CD4-positive, alpha-beta T cell (primary cell): ENCODE results near the gene GJB5. TPM values are rescaled to one million over a fixed set of nuclear protein-coding genes. Genes with fewer than 3 reads are reported as not detected.

Source experiments
- ATAC-seq: fragments of 200-7000 bp; cut with Tn5 transposase; one replicate; pipeline ENCODE4 v1.10.0; 2022; ENCODE audit warnings: mild to moderate bottlenecking; ENCODE audit not compliant: poor library complexity
- CTCF ChIA-PET: fragments of 350-600 bp; sonication (Branson Sonifier 250); formaldehyde crosslinking; loops from one replicate; lab custom pipeline; 2021; ENCODE audit warnings: antibody characterized with exemption, inconsistent platforms; lab: Charles Lee
- POLR2A ChIA-PET: fragments of 350-600 bp; sonication (Branson Sonifier 250); formaldehyde crosslinking; loops from one replicate; lab custom pipeline; 2021; ENCODE audit warnings: antibody characterized with exemption, inconsistent platforms; lab: Charles Lee
- DNase-seq, 14 experiments: peaks; one replicate each; pipeline ENCODE4 v3.0.0-alpha.2; 2013 to 2020; ENCODE audit warnings: mixed read lengths in 2 of 14
- H3K27ac ChIP-seq, 2 donors: one replicate each; pipeline versions ENCODE4 v1.5.1 to v1.7.0; 2013; ENCODE audit warnings: low read length in 2 of 2, low read depth in 1 of 2, mild to moderate bottlenecking in 1 of 2
- H3K27me3 ChIP-seq, 2 experiments: 1 replicate in 1 of 2; 2 replicates in 1 of 2; pipeline versions ENCODE4 v1.6.1 to v1.7.0; 2013; ENCODE audit warnings: low read length in 2 of 2, control low read depth in 1 of 2, mild to moderate bottlenecking in 1 of 2, moderate library complexity in 1 of 2; ENCODE audit not compliant: insufficient read depth in 2 of 2, control insufficient read depth in 1 of 2
- H3K36me3 ChIP-seq: one replicate; pipeline ENCODE4 v1.6.1; 2013; ENCODE audit warnings: low read length, control low read depth; ENCODE audit not compliant: insufficient read depth
- H3K4me1 ChIP-seq: one replicate; pipeline ENCODE4 v1.6.1; 2013; ENCODE audit warnings: low read length, control low read depth; ENCODE audit not compliant: insufficient read depth
- H3K4me3 ChIP-seq: one replicate; pipeline ENCODE4 v1.5.1; 2013; ENCODE audit warnings: mild to moderate bottlenecking, low read length, moderate library complexity
- H3K9me3 ChIP-seq, 2 experiments: 1 replicate in 1 of 2; 2 replicates in 1 of 2; pipeline versions ENCODE4 v1.6.1 to v1.7.0; 2013; ENCODE audit warnings: low read length in 2 of 2, mild to moderate bottlenecking in 2 of 2, control low read depth in 1 of 2, moderate library complexity in 1 of 2; ENCODE audit not compliant: control insufficient read depth in 1 of 2, insufficient read depth in 1 of 2
- H3K27ac Mint-ChIP-seq: one replicate; pipeline ENCODE4 v1.8.0; 2020; ENCODE audit warnings: mixed read lengths
- H3K27me3 Mint-ChIP-seq: one replicate; pipeline ENCODE4 v1.8.0; 2021; ENCODE audit warnings: mixed read lengths
- H3K36me3 Mint-ChIP-seq: one replicate; pipeline ENCODE4 v1.8.0; 2021; ENCODE audit warnings: low read depth, mixed read lengths
- H3K4me1 Mint-ChIP-seq: one replicate; pipeline ENCODE4 v1.8.0; 2021; ENCODE audit warnings: low read depth, mixed read lengths
- H3K4me3 Mint-ChIP-seq: one replicate; pipeline ENCODE4 v1.8.0; 2020; ENCODE audit warnings: mild to moderate bottlenecking, mixed read lengths
- H3K9me3 Mint-ChIP-seq: one replicate; pipeline ENCODE4 v1.8.0; 2020; ENCODE audit warnings: mixed read lengths
- intact Hi-C, 2 experiments: fragments of 100-400 bp; cut with DNase I in 1 of 2; cut with micrococcal nuclease in 1 of 2; formaldehyde crosslinking; loops; one replicate each; pipeline versions ENCODE4 v1.15.1 to v1.9.0; 2023 to 2025; cut with DNase I, micrococcal nuclease
- total RNA-seq, 174 experiments: library from RNA in 2 of 174; stranded (reverse) in 2 of 174; gene quantifications; one replicate each; pipeline ENCODE4 v1.2.3 and lab custom pipeline; 2021 to 2026
- TF ChIP-seq, protein P1 (sequence below): fragments of 200-600 bp; IDR thresholded peaks from one replicate; pipeline ENCODE4 v1.8.0; 2022; ENCODE audit warnings: antibody characterized with exemption, mild to moderate bottlenecking

Gene GJB5
- total RNA-seq, 2 experiments from 2014 or later, result not detected

DNA sequence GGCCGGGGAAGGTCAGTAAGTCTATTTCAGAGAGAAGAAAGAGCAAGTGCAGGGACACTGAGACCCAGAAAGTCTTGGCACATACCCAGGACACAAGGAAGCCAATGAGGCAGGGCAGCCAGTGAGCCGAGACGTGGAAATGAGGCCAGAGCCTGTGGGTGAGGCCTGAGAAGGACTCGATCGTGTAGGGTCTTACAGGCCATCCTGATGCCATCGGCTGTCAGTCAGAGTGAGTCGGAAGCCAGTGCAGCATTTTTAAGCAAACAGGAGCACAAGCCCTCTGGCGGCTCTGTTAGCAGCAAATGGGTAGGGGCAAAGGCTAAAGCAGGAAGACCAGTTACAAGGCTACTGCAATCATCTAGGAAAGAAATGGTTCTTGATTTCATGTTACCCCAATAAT, 20.1 kb downstream of the GJB5 start:
- ATAC-seq (no peak), DNase-seq (no peak)
- Histone ChIP-seq H3K27me3 (peaks cover 6 to 13% of the 10 kb centered on the region in 2 experiments), H3K9me3 (no peaks in the 10 kb centered on the region), H3K36me3 (no peaks in the 10 kb centered on the region), H3K4me1 (no peaks in the 10 kb centered on the region), H3K27ac (no peak overlapping the region), H3K4me3 (no peak overlapping the region)
- peaks cover 24% of the 10 kb centered on the region for H3K27me3 Mint-ChIP-seq
- POLR2A ChIA-PET, result no interaction called here
- no peaks in the 10 kb centered on the region for H3K4me1 Mint-ChIP-seq
- no peaks in the 10 kb centered on the region for H3K36me3 Mint-ChIP-seq
- H3K27ac Mint-ChIP-seq, result no peak overlapping the region
- H3K4me3 Mint-ChIP-seq, result no peak overlapping the region
- intact Hi-C loops, result no loop called here
- H3K9me3 Mint-ChIP-seq, result no peaks in the 10 kb centered on the region
- CTCF ChIA-PET, result interaction anchor here (1.1 kb wide), 1 partner anchor 78 kb away, joined by 3 read pairs; no protein-coding TSS in a partner anchor
- TF ChIP-seq, protein P1, sequence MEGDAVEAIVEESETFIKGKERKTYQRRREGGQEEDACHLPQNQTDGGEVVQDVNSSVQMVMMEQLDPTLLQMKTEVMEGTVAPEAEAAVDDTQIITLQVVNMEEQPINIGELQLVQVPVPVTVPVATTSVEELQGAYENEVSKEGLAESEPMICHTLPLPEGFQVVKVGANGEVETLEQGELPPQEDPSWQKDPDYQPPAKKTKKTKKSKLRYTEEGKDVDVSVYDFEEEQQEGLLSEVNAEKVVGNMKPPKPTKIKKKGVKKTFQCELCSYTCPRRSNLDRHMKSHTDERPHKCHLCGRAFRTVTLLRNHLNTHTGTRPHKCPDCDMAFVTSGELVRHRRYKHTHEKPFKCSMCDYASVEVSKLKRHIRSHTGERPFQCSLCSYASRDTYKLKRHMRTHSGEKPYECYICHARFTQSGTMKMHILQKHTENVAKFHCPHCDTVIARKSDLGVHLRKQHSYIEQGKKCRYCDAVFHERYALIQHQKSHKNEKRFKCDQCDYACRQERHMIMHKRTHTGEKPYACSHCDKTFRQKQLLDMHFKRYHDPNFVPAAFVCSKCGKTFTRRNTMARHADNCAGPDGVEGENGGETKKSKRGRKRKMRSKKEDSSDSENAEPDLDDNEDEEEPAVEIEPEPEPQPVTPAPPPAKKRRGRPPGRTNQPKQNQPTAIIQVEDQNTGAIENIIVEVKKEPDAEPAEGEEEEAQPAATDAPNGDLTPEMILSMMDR, result no peak

DNA sequence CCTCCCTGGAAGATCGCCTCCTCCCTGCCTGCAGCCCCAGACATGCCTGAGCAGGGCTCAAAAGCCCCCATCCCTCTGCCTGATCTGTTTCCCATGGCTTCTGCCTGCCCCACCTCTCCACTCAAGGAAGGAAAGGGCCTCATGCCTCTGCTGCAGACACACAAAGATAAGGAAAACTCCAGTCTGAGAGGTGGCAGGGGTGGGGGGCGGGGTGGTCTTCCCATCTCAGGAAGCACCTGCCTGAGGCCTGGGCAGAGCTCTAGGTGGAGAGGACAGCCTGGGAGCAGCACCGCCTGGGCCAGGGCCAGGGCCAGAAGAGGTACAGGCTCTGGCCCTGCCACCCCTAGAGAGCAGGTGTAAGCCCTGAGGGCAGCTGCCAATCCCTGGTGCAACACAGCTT, 22.1 kb downstream of the GJB5 start:
- Mint-ChIP-seq H3K4me3 (no peak overlapping the region), H3K27ac (no peak overlapping the region), H3K9me3 (no peaks in the 10 kb centered on the region), H3K27me3 (peaks cover 36% of the 10 kb centered on the region), H3K36me3 (no peaks in the 10 kb centered on the region), H3K4me1 (no peaks in the 10 kb centered on the region)
- ATAC-seq (no peak), DNase-seq (no peak)
- intact Hi-C loops, result no loop called here
- Histone ChIP-seq H3K27ac (no peak overlapping the region), H3K36me3 (no peaks in the 10 kb centered on the region), H3K4me1 (peaks cover 10% of the 10 kb centered on the region), H3K4me3 (no peak overlapping the region), H3K9me3 (peaks cover 0 to under 1% of the 10 kb centered on the region in 2 experiments), H3K27me3 (peaks cover 19 to 24% of the 10 kb centered on the region in 2 experiments)
- ChIA-PET CTCF (no interaction called here), POLR2A (no interaction called here)
- TF ChIP-seq, protein P1, result no peak

DNA sequence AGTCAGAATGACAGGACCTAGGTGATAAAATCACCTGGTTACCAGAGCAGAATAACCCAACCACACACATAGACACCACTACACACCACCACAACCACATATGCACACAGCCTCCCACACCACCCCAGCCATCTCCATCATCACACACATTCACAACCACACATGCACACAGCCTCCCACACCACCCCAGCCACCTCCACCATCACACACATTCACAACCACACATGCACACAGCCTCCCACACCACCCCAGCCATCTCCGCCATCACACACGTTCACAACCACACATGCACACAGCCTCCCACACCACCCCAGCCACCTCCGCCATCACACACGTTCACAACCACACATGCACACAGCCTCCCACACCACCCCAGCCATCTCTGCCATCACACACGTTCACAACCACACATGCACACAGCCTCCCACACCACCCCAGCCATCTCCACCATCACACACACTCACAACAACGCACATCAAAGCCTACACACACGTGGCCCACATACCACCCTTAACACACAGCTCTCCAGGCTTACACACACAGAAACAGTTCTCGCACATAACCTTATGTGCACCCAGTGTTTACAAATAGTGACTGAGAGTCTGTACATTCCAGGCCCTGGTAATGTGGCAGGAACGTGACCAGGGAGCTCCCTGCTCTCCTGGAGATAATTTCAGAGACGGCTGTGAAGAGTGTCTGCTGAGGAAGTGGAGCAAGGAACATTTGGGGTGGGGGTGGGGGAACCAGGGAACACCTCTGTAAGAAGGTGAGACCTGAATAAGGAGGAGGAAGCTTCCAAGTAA, 22.9 kb downstream of the GJB5 start:
- intact Hi-C loops, result no loop called here
- Mint-ChIP-seq H3K4me3 (no peak overlapping the region), H3K27ac (no peak overlapping the region), H3K9me3 (no peaks in the 10 kb centered on the region), H3K36me3 (no peaks in the 10 kb centered on the region), H3K4me1 (no peaks in the 10 kb centered on the region), H3K27me3 (peaks cover 42% of the 10 kb centered on the region)
- TF ChIP-seq, protein P1, result no peak
- ATAC-seq (no peak), DNase-seq (no peak)
- Histone ChIP-seq H3K4me3 (no peak overlapping the region), H3K4me1 (peaks cover 11% of the 10 kb centered on the region), H3K9me3 (peaks cover 0 to 4% of the 10 kb centered on the region in 2 experiments), H3K27ac (no peak overlapping the region), H3K36me3 (no peaks in the 10 kb centered on the region), H3K27me3 (peaks cover 25 to 32% of the 10 kb centered on the region in 2 experiments)
- CTCF ChIA-PET, result interaction anchor here (0.6 kb wide), 1 partner anchor 159 kb away, joined by 3 read pairs; no protein-coding TSS in a partner anchor
- POLR2A ChIA-PET, result no interaction called here
